K562 (cell line): ENCODE measurements around the gene AHI1. TPM values are rescaled to one million over a fixed set of nuclear protein-coding genes. Genes with fewer than 3 reads are reported as not detected.

Source experiments
- CBX1 ChIP-seq: sonication (generic); IDR thresholded peaks from 2 replicates; pipeline ENCODE4 v1.6.1; 2016; ENCODE audit warnings: antibody characterized with exemption, low read depth, mild to moderate bottlenecking
- DDX20 ChIP-seq: fragments of 450-650 bp; IDR thresholded peaks from 2 replicates; pipeline ENCODE4 v1.6.1; 2016; ENCODE audit warnings: missing genetic modification characterization, low read depth, mild to moderate bottlenecking, missing compliant biosample characterization, moderate library complexity
- FOXA1 ChIP-seq: fragments of 450-650 bp; IDR thresholded peaks from 2 replicates; pipeline ENCODE4 v1.6.1; 2016; ENCODE audit warnings: mild to moderate bottlenecking, borderline replicate concordance
- IRF2 ChIP-seq: sonication (generic); formaldehyde crosslinking; IDR thresholded peaks from 2 replicates; pipeline ENCODE4 v1.8.1; 2022; ENCODE audit warnings: mild to moderate bottlenecking, missing genetic modification reagents
- KDM2B ChIP-seq: fragments of 250-450 bp; sonication (Bioruptor Pico); IDR thresholded peaks from 2 replicates; pipeline ENCODE4 v1.8.0; 2021; ENCODE audit warnings: mild to moderate bottlenecking, moderate library complexity
- L3MBTL2 ChIP-seq: fragments of 450-650 bp; IDR thresholded peaks from 2 replicates; pipeline ENCODE4 v1.6.1; 2016; ENCODE audit warnings: mild to moderate bottlenecking, moderate library complexity
- LCOR ChIP-seq: sonication (generic); formaldehyde crosslinking; IDR thresholded peaks from 2 replicates; pipeline ENCODE4 v1.8.0; 2022; ENCODE audit warnings: mild to moderate bottlenecking, missing genetic modification reagents
- NCOR1 ChIP-seq: fragments of 450-650 bp; IDR thresholded peaks from 2 replicates; pipeline ENCODE4 v1.6.1; 2016; ENCODE audit warnings: mild to moderate bottlenecking, moderate library complexity
- OTX1 ChIP-seq: fragments of 450-650 bp; formaldehyde crosslinking; IDR thresholded peaks from 2 replicates; pipeline ENCODE4 v1.4.0; 2022; ENCODE audit warnings: mild to moderate bottlenecking
- PTBP1 ChIP-seq: fragments of 200-400 bp; formaldehyde crosslinking; IDR thresholded peaks from 2 replicates; pipeline ENCODE4 v1.6.1; 2017; ENCODE audit warnings: low read depth, low read length
- PURB ChIP-seq: sonication (generic); formaldehyde crosslinking; IDR thresholded peaks from 2 replicates; pipeline ENCODE4 v1.9.0; 2021; ENCODE audit warnings: low read depth, mild to moderate bottlenecking, missing genetic modification reagents
- RBBP5 ChIP-seq: fragments of 200-600 bp; sonication (generic); IDR thresholded peaks from 2 replicates; pipeline ENCODE4 v1.6.1; 2012; ENCODE audit warnings: borderline replicate concordance, mild to moderate bottlenecking, low read length, control low read depth, inconsistent platforms; ENCODE audit not compliant: insufficient read depth, poor library complexity, severe bottlenecking
- SMARCA5 ChIP-seq: fragments of 450-650 bp; IDR thresholded peaks from 2 replicates; pipeline ENCODE4 v1.6.1; 2016
- SMARCC2 ChIP-seq: fragments of 450-650 bp; IDR thresholded peaks from 2 replicates; pipeline ENCODE4 v1.6.1; 2017; ENCODE audit warnings: antibody characterized with exemption, moderate library complexity, mild to moderate bottlenecking, low read depth
- SNRNP70 ChIP-seq: fragments of 200-400 bp; formaldehyde crosslinking; optimal IDR thresholded peaks from 2 replicates; pipeline ENCODE3; 2017; ENCODE audit warnings: low read depth, low read length
- SRSF9 ChIP-seq: fragments of 200-400 bp; formaldehyde crosslinking; IDR thresholded peaks from 2 replicates; pipeline ENCODE4 v1.6.1; 2017; ENCODE audit warnings: low read depth, low read length, borderline replicate concordance
- TEAD2 ChIP-seq: fragments of 450-650 bp; IDR thresholded peaks from 2 replicates; pipeline ENCODE4 v1.6.1; 2016; ENCODE audit warnings: missing genetic modification characterization, control low read depth, missing compliant biosample characterization
- ZNF311 ChIP-seq: fragments of 250-450 bp; sonication (Bioruptor Pico); IDR thresholded peaks from 2 replicates; pipeline ENCODE4 v1.4.0; 2020; ENCODE audit warnings: mild to moderate bottlenecking, moderate library complexity
- ZNF561 ChIP-seq: fragments of 450-650 bp; formaldehyde crosslinking; conservative IDR thresholded peaks from 2 replicates; pipeline ENCODE4 v1.4.0; 2020; ENCODE audit warnings: mild to moderate bottlenecking, moderate library complexity
- ZNF668 ChIP-seq: fragments of 250-450 bp; sonication (Bioruptor Pico); IDR thresholded peaks from 2 replicates; pipeline ENCODE4 v1.8.0; 2022; ENCODE audit warnings: mild to moderate bottlenecking, inconsistent platforms
- ZNF717 ChIP-seq: fragments of 250-450 bp; sonication (Bioruptor Pico); IDR thresholded peaks from 2 replicates; pipeline ENCODE4 v1.5.0; 2021
- ZNF79 ChIP-seq: fragments of 250-450 bp; sonication (Bioruptor Pico); IDR thresholded peaks from 2 replicates; pipeline ENCODE4 v1.4.0; 2020; ENCODE audit warnings: low read depth, mild to moderate bottlenecking, moderate library complexity
- polyA plus RNA-seq, 8 experiments: library from polyadenylated mRNA; depleted of rRNA in 4 of 8; stranded (reverse) in 5 of 8; unstranded in 3 of 8; fragments of >200 nt; fragmentation: Nextera tagmentation in 2 of 8; fragmentation: Illumina TruSeq in 1 of 8; extraction: Ambion mirVana in 2 of 8; extraction: Trizol in 1 of 8; gene quantifications; 2 replicates each; pipeline versions ENCODE4 v1.2.1 to v1.2.3, GENCODE V29; 2011 to 2014; ENCODE audit warnings: inconsistent platforms in 1 of 8, missing spikeins in 1 of 8
- total RNA-seq, 7 experiments: library from RNA; depleted of rRNA in 6 of 7; stranded (reverse); fragments of >200 nt in 6 of 7; fragmentation: Illumina TruSeq in 2 of 7; extraction: Trizol in 2 of 7; gene quantifications; 2 replicates each; pipeline versions ENCODE4 v1.2.1 to v1.2.3, GENCODE V29; 2011 to 2021; ENCODE audit warnings: low replicate concordance in 1 of 7
- TF ChIP-seq, protein P1 (sequence below), 2 experiments: fragments of 450-650 bp; IDR thresholded peaks; 2 replicates each; pipeline ENCODE4 v1.6.1; 2016; ENCODE audit warnings: mild to moderate bottlenecking in 2 of 2, borderline replicate concordance in 1 of 2, low read depth in 1 of 2, moderate library complexity in 1 of 2

Gene AHI1
- total and polyA plus RNA-seq, 9 of the 15 experiments (the other 6 are each of a cell fraction or from before 2014, with no cell fraction given): 24.7 to 54.9 (median 32.2) TPM

DNA sequence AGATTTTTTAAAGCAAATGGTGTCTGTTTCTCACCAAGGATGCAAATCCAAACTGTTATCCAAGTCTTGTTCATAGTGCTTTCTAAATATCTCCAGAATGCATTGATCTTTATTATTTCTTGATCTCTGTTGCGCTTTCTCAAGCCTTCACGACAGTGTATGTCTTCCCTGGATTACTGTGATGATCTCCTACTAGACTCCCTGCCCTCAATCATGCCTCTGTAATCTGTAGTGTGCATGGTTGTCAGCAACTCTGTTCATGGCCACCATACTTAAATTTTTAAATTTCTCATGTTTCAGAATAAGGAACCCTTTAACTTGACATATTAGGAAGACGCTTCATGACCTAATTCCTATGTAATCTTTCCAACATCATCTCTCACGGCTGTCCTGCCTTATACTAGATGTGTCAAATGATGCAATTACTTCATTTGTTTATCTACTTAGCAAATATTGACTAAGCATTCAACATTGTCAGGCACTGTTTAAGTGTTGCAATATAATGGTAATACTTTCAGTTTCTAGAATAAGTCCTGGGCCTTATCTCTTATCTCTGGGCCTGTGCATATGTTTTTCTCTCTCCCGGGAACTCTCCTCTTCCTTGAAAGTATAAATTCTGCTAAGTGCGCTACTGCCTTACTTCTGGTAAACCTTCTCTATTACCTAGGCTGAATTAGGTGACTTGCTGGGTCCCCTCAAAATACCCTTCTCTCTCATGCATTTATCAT lies 25.6 kb upstream of the AHI1 start (continued):
- peak; percentile 57; the same call in 1 of the 2 replicates for TF ChIP-seq OTX1 (CRISPR knock-in tag)
- TF ChIP-seq FOXA1: peak; percentile 88
- TF ChIP-seq ZNF668 (CRISPR knock-in tag): no peak
- no peak for TF ChIP-seq ZNF717 (CRISPR knock-in tag)
- no peak for TF ChIP-seq TEAD2 (tag)
- no peak for TF ChIP-seq ZNF311
- peak; percentile 82; the same call in 1 of the 2 replicates for TF ChIP-seq SMARCC2
- TF ChIP-seq, protein P1, sequence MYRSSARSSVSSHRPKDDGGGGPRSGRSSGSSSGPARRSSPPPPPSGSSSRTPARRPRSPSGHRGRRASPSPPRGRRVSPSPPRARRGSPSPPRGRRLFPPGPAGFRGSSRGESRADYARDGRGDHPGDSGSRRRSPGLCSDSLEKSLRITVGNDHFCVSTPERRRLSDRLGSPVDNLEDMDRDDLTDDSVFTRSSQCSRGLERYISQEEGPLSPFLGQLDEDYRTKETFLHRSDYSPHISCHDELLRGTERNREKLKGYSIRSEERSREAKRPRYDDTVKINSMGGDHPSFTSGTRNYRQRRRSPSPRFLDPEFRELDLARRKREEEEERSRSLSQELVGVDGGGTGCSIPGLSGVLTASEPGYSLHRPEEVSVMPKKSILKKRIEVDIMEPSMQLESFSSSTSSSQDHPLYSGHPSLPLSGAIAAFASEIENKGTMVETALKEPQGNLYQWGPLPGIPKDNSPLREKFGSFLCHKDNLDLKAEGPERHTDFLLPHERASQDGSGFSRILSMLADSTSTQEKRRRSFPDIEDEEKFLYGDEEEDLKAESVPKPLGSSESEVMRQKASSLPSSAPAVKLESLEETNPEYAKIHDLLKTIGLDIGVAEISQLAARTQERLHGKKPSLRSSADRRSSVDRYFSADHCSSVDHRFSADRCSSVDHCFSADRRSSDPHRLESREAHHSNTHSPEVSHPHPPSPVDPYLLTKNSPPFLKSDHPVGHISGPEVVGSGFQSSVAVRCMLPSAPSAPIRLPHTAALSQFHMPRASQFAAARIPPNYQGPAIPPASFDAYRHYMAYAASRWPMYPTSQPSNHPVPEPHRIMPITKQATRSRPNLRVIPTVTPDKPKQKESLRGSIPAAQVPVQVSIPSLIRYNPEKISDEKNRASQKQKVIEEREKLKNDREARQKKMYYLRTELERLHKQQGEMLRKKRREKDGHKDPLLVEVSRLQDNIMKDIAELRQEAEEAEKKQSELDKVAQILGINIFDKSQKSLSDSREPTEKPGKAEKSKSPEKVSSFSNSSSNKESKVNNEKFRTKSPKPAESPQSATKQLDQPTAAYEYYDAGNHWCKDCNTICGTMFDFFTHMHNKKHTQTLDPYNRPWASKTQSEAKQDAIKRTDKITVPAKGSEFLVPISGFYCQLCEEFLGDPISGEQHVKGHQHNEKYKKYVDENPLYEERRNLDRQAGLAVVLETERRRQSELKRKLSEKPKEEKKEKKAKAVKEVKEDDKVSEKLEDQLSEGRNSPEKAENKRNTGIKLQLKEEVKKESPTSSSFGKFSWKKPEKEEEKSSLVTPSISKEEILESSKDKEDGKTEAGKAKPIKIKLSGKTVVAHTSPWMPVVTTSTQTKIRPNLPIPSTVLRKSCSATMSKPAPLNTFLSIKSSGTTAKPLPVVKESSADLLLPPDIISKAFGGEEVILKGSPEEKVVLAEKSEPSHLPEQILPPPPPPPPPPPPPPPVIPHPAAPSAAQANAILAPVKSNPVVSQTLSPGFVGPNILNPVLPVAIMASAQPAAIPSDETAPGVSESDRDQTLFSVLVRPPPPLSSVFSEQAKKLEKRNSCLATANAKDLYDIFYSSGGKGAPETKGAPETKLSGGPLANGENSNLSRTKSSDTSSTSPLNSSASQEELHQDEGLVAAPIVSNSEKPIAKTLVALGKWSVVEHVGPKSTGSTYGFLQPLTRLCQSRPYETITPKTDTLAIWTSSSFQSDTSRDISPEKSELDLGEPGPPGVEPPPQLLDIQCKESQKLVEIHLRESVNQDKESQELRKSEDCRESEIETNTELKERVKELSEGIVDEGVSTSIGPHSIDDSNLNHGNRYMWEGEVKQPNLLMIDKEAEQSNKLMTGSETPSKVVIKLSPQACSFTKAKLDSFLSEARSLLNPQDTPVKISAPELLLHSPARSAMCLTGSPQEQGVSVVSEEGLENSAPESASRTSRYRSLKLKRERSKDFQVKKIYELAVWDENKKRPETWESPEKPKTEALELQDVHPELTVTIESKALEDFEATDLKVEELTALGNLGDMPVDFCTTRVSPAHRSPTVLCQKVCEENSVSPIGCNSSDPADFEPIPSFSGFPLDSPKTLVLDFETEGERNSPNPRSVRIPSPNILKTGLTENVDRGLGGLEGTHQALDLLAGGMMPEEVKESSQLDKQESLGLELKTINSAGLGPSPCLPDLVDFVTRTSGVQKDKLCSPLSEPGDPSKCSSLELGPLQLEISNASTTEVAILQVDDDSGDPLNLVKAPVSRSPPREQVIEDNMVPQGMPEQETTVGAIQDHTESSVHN (IDR thresholded peaks at IDR 0.05; ENCODE audit: borderline replicate concordance in 1 of 2, low read depth in 1 of 2): peak in 1 of 2 experiments; percentile 99; a peak in 2 of 4 replicates
- TF ChIP-seq ZNF561 (CRISPR knock-in tag): no peak
- TF ChIP-seq SNRNP70: no peak
- TF ChIP-seq DDX20 (tag): peak; percentile 42; the same call in 1 of the 2 replicates
- peak; percentile 28; the same call in 1 of the 2 replicates for TF ChIP-seq NCOR1
- no peak for TF ChIP-seq KDM2B (CRISPR knock-in tag)
- TF ChIP-seq SMARCA5: no peak
- TF ChIP-seq IRF2 (CRISPR knock-in tag): no peak
- no peak for TF ChIP-seq CBX1
- TF ChIP-seq SRSF9: no peak
- no peak for TF ChIP-seq LCOR (CRISPR knock-in tag)
- peak; percentile 47; the same call in 1 of the 2 replicates for TF ChIP-seq L3MBTL2
- TF ChIP-seq PURB (CRISPR knock-in tag): no peak
- TF ChIP-seq PTBP1: no peak
- 0 out of 2 replicates have a peak, but pooled peaks have one; percentile 15 for TF ChIP-seq ZNF79 (CRISPR knock-in tag)
- no peak for TF ChIP-seq RBBP5
